Stimulated activated CD4-positive, alpha-beta T cell treated with anti-CD3 and anti-CD28 coated beads, Interleukin-15, amount 100 ng/mL, for 1 hour (primary cell): ENCODE data around the gene SCGB1A1.

Experiments
- DNase-seq, 2 donors: peaks; one replicate each; pipeline ENCODE4 v3.0.0-alpha.2; 2020; ENCODE audit warnings: low read depth in 1 of 2, low spot score in 1 of 2

Gene SCGB1A1

GRCh38 chr11:62420882-62421281 lies 2.0 kb downstream of the SCGB1A1 start:
- DNase-seq: no peak

- no peak for DNase-seq
Observed at GRCh38 chr11:62421996-62422395, 3.2 kb downstream of the SCGB1A1 start.

- no peak for DNase-seq
Observed at GRCh38 chr11:62423012-62423411, 4.2 kb downstream of the SCGB1A1 start.

GRCh38 chr11:62427630-62428233 lies 8.9 kb downstream of the SCGB1A1 start:
- DNase-seq: no peak

GRCh38 chr11:62428871-62429560 lies 10.2 kb downstream of the SCGB1A1 start:
- no peak for DNase-seq

GRCh38 chr11:62430425-62430824 lies 11.6 kb downstream of the SCGB1A1 start:
- DNase-seq: no peak

- no peak for DNase-seq
Observed at GRCh38 chr11:62431171-62431901, 12.5 kb downstream of the SCGB1A1 start.

- DNase-seq: no peak
Observed at GRCh38 chr11:62432695-62433094, 13.9 kb downstream of the SCGB1A1 start.

GRCh38 chr11:62433141-62433903 lies 14.5 kb downstream of the SCGB1A1 start:
- DNase-seq: no peak

GRCh38 chr11:62433904-62434276 lies 15.1 kb downstream of the SCGB1A1 start:
- DNase-seq: no peak

- DNase-seq: no peak
Observed at GRCh38 chr11:62435846-62436660, 17.2 kb downstream of the SCGB1A1 start.

GRCh38 chr11:62437616-62438015 lies 18.8 kb downstream of the SCGB1A1 start:
- no peak for DNase-seq

- DNase-seq: no peak
Observed at GRCh38 chr11:62438641-62439040, 19.8 kb downstream of the SCGB1A1 start.

GRCh38 chr11:62439785-62440602 lies 21.2 kb downstream of the SCGB1A1 start:
- DNase-seq: no peak

GRCh38 chr11:62443390-62444235 lies 24.8 kb downstream of the SCGB1A1 start:
- DNase-seq: no peak

GRCh38 chr11:62444236-62444833 lies 25.5 kb downstream of the SCGB1A1 start:
- peak in 1 of 2 donors; percentile 22 for DNase-seq

GRCh38 chr11:62444835-62445234 lies 26.0 kb downstream of the SCGB1A1 start:
- DNase-seq: no peak

GRCh38 chr11:62445314-62445740 lies 26.5 kb downstream of the SCGB1A1 start:
- DNase-seq: no peak

- no peak for DNase-seq
Observed at GRCh38 chr11:62446091-62446490, 27.3 kb downstream of the SCGB1A1 start.
